Medulla oblongata (tissue), 1 donor: ENCODE data around the gene XYLT2.
"Not testable (repeated sequence)": the region's sequence is repeated elsewhere in the genome, so short reads cannot be mapped to it uniquely, and the experiment has no call there.

ENCODE experiments used
- DNase-seq: peaks from one replicate; pipeline ENCODE4 v3.0.0-alpha.2; 2015; ENCODE audit errors: extremely low spot score

The XYLT2 gene

DNA sequence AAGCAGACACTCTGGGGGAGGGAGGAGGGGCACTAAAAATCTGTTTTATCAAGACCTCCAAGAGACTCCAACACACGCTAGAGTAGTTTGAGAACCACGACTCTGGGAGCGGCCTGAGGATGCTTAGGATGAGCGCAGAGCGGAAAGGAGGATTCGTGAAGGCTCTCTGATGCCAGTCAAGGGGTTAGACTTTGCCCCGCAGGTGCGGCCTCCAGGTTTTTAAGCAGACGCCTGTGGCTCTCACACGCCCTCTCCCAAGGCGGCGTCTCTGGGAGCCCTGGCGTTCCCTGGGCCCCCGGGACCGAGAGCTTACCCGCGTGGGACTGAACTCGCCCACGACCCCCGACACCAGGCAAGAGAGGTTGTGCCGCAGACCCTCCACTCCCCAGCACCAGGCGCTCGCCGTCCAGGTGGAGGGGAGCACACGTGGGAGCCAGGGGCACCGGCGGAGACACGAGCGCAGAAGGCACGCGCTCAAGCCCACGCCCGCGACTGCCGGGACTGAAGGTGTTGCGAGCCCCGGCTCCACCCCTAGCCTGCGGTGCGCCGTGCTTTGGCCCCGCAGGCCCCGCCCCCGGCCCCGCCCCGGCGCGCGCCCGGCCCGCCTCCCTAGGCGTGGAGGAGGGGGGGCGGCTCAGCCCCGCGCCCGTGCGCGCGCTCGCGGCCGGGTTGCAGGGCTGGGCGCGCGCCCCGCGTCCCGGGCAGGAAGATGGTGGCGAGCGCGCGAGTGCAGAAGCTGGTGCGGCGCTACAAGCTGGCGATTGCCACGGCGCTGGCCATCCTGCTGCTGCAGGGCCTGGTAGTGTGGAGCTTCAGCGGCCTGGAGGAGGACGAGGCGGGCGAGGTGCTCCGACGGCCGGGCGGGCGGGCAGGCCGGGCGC is at the start of gene XYLT2:
TSS of gene XYLT2 (plus strand) at position 695 of the 881 bp plus-strand sequence. CDS start at position 710, 15 bp downstream.
- DNase-seq = peak; percentile 77

DNA sequence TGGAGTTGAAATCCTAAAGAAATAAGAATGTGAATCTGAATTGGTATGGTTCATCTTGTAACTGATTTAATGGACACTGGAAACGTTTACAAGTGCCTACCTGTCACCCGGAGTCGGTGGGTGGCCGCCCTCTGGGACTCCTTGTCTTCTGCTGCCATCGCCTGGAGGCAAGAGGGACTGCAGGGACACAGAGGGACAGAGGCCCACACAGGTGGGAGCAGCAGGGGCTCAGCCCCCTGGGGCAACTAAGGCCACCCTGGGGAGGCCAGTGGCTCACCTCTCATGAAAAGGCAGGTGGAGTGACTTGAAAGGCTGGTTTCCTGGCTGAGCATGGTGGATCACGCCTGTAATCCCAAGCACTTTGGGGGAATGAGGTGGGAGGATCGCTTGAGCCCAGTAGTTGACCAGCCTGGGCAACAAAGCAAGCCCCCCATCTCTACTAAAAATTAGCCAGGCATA is 48.5 kb upstream of the XYLT2 start:
- DNase-seq = peak; percentile 66

- DNase-seq = no peak
These were observed 47.9 kb upstream of the XYLT2 start for GRCh38 chr17:50298018-50298417.

DNA sequence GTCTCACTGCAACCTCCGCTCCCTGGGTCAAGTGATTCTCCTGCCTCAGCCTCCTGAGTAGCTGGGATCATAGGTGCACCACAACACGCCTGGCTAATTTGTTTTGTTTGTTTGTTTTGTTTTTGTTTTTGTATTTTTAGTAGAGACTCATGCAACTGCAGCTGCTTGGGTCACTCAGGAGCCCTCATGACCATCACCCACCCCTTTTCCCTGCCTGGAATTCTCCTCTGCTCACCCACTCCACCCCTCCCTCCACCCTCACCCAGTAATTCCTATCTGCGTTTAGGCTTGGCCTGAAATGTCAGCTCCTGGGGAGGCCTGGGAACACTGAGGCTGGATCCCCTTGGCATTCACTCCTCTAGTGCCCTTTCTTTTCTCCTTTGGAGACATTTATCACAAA is 46.1 kb upstream of the XYLT2 start:
- no peak for DNase-seq

GRCh38 chr17:50300824-50301223 is 45.1 kb upstream of the XYLT2 start:
- DNase-seq = not testable (repeated sequence)

GRCh38 chr17:50301891-50302584 is 43.9 kb upstream of the XYLT2 start:
- no peak for DNase-seq

GRCh38 chr17:50303051-50303450 is 42.9 kb upstream of the XYLT2 start:
- DNase-seq = no peak

- no peak for DNase-seq
These were observed 42.3 kb upstream of the XYLT2 start for GRCh38 chr17:50303596-50303995.

GRCh38 chr17:50304781-50305404 is 41.0 kb upstream of the XYLT2 start:
- no peak for DNase-seq

- no peak for DNase-seq
These were observed 38.3 kb upstream of the XYLT2 start for GRCh38 chr17:50307654-50308053.

DNA sequence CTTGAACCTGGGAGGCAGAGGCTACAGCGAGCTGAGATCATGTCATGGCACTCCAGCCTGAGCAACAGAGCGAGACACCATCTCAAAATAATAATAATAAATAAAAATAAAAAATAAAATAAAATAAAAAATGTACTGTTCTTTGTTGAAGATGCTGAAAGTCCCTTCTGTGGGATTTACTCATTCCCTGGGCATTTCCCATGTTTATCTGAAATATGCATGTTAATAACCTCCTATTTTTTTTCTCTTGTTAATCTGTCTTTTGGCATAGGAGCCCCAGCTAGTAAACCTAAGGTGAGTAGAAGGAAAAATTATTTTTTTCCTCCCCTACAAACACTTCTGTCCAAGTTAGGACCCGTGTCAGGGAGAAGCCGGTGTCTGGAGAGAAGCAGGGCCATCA is 37.3 kb upstream of the XYLT2 start:
- DNase-seq = no peak

DNA sequence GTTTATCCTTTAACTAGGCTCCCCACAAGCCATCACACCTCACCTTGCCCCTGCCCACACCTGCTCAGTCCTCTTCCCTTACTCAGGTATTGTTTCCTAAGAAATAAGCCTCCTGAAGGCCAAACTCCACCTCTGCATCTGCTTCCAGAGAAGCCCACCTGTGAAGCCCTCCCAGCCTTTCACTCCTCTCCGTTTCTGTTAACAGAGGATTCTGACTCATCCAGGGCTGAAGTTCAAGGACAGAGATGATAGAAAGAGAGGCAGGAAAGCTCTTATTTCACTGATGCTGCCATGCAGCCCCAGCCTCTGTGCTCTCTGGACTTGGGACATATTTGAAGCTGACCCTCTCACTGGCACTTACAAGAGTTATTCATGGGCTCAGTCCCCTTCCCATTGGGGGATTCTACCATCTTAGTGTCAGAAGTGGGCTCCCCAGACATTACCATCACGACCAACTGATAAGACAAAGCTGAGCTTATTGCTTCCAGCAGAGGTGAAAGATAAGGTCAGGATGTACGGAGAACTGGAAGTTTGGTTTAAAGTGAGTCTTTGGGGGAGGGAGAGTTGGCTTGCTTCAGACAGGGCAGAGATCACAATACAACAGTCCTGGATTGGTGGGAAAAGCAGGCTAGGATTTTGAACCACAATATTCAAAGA is 35.3 kb upstream of the XYLT2 start:
- DNase-seq = no peak

GRCh38 chr17:50311112-50311460 is 34.8 kb upstream of the XYLT2 start:
- no peak for DNase-seq

GRCh38 chr17:50311483-50311882 is 34.4 kb upstream of the XYLT2 start:
- DNase-seq = no peak

DNA sequence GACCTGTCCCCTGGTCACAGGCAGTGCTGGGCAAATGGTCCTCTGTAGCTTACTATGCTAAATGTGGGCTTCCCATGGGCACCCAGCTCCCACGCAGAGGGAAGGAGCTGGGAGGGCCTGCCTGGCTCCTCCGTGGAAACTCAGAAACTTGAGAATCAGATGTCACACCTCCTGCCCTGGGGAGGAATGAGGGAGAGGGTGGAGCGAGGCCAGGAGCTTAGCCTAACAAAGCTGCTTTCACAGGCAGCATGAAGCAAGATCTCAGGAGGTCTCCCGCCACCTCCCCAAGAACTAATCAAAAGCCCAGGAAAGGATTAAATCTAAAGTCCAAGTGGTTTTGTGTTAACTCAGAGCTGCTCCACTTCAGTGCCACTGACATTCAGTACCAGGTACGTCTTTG is 33.6 kb upstream of the XYLT2 start:
- DNase-seq = no peak

GRCh38 chr17:50314456-50315011 is 31.4 kb upstream of the XYLT2 start:
- no peak for DNase-seq

- DNase-seq = no peak
These were observed 29.8 kb upstream of the XYLT2 start for GRCh38 chr17:50316016-50316587.

GRCh38 chr17:50316660-50317059 is 29.3 kb upstream of the XYLT2 start:
- not testable (repeated sequence) for DNase-seq

DNA sequence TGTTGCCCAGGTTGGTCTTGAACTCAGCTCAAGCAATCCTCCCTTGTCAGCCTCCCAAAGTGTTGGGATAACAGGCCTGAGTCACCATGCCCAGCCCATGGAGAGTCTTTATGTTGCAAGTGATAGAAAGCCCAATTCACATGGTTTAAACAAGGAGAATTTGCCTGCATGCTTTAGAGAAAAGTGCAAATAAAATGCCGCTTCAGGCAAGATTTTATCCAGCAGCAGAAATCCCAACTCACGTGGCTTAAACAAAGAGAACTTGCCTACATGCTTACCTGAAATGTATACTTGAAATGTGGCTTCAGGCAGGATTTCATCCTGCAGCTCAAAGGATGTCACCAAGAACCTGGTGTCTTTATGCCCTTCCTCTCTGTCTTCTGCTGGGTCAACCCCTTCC is 28.8 kb upstream of the XYLT2 start:
- DNase-seq = no peak

DNA sequence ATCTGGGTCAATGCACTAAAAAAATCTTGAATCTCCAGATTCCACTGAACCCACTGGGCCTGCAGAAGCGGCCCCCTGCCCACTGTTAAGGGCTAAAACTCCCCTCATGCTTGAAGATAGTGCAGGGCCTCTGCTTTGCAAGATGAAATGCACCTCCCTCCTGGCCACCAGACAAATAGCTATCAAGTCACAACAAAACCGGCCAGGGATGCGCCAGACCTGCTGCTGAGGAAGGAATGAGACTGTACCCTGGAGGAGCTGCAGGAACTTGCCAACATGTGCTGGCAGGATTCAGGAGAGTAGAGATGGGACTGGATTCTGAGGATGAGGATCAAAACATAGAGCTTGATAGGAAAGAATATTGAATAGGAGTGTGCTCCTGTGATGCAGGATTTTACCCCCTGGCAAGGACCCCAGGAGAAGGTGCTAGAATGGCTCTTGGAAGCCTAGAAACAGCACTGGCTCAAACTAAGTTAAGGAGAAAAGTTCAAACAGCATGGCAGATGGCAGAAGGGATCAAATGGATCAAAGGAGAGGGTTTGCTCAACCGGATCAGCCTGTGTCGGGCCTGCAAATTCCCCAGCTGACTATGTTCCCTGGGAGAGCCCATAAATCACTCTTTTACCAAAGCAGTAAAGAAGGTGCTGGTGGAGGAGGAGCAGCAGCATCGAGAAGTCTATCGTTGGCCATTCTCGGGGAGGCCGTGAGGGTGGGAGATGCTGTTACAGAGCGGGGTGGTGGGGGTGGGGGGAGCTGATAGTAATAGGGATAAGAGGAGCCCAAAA is 27.2 kb upstream of the XYLT2 start:
- DNase-seq = no peak
